Measurements from ENCODE around the gene TMOD2. TPM values are rescaled to one million over a fixed set of nuclear protein-coding genes. Genes with fewer than 3 reads are reported as not detected.

The TMOD2 gene
- total and polyA plus RNA-seq, 11 donors, result 1.3 to 10.9 (median 6.1) TPM

DNA sequence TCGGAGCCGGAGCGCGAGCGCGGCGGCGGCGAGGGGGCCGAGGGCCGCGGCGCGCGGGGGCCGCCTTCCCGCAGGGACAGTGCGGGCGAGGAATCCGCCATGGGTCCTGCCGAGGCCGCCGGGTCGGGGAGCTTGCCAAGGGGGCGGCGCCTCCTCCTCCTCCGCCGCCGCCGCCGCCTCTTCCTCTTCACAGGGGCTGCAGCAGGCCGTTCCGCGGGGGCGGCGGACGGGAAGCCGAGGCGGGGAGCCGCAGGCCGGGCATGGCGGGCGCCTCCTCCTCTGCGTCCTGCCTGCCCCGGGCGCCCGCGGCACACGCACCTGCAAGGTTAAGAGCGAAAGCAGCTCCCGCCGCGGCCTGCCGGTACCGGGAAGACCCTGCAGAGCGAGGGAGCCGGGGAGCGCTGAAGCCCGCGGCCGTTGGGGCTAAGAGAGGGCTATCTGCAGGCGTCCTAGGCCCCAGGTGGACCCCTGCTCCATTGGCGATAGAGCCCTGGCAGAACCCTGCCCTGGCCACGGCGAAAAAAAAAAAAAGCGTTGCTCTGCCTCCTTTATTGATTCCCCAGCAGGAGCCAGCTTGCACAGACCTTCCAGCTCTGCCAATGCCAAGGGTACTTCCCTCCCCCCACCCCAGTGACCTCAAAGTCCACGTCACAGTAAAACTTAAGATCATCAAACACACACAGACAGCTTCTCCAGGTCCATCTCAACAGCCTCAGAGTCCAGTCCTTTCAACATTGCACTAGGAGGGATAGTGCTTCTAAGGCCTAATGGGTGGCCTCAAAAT is 13.7 kb upstream of the TMOD2 start, which contains the start of gene LYSMD2:
LYSMD2 (minus strand) TSS at position 134 of the 784 bp plus-strand sequence; CDS start at position 101, 33 bp downstream.
- WGBS, 4 donors, result 1 to 2% (median 1%) methylated on average over 12 to 67 of the region's 67 CpGs
- Histone ChIP-seq H3K27ac (peak within 1 kb of the TSS; percentile 65 to 92 (median 86)), H3K4me3 (peak within 1 kb of the TSS; percentile 62 to 93 (median 76)), H3K4me1 (peaks cover 0 to 48% (median 19%) of the 10 kb centered on the region in 12 donors), H3K27me3 (no peaks in the 10 kb centered on the region), H3K36me3 (no peaks in the 10 kb centered on the region), H3K9me3 (no peaks in the 10 kb centered on the region)
- intact Hi-C loops (cut with DNase I), result no loop called here
- ATAC-seq (peak; percentile 41 to 96 (median 96)), DNase-seq (peak; percentile 88 to 92 (median 90))
- no peak for TF ChIP-seq POLR2A (IDR thresholded peaks at IDR 0.05)
- TF ChIP-seq, protein P1, sequence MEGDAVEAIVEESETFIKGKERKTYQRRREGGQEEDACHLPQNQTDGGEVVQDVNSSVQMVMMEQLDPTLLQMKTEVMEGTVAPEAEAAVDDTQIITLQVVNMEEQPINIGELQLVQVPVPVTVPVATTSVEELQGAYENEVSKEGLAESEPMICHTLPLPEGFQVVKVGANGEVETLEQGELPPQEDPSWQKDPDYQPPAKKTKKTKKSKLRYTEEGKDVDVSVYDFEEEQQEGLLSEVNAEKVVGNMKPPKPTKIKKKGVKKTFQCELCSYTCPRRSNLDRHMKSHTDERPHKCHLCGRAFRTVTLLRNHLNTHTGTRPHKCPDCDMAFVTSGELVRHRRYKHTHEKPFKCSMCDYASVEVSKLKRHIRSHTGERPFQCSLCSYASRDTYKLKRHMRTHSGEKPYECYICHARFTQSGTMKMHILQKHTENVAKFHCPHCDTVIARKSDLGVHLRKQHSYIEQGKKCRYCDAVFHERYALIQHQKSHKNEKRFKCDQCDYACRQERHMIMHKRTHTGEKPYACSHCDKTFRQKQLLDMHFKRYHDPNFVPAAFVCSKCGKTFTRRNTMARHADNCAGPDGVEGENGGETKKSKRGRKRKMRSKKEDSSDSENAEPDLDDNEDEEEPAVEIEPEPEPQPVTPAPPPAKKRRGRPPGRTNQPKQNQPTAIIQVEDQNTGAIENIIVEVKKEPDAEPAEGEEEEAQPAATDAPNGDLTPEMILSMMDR (IDR thresholded peaks at IDR 0.05), result no peak

DNA sequence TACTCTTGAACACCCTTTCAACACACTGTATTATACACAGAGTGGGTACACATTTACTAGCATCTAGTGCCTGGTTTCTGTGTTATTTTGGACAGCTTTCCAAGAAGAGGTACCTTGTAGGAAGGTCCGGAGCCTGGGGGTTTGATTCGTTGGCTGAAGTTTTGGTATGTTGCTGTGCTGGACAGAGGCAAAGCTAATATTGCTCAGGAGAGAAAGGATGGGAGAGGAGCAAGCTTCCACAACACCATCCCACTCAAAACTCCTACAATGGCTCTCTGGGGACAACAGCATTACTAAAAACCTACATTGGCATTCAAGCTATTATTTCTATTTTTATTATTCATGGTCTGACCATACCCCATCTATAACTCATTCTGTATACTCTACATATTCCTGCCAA is 12.8 kb upstream of the TMOD2 start:
- Histone ChIP-seq H3K36me3 (no peaks in the 10 kb centered on the region), H3K9me3 (no peaks in the 10 kb centered on the region), H3K4me1 (peaks cover 0 to 40% (median 17%) of the 10 kb centered on the region in 12 donors), H3K4me3 (peak overlapping the region in 2 of 12 donors; percentile 74 to 83), H3K27ac (peak overlapping the region in 6 of 12 donors; percentile 78 to 91 (median 88)), H3K27me3 (no peaks in the 10 kb centered on the region)
- TF ChIP-seq, protein P1 (IDR thresholded peaks at IDR 0.05), result no peak
- no peak for TF ChIP-seq POLR2A (IDR thresholded peaks at IDR 0.05)
- intact Hi-C loops (cut with DNase I), result no loop called here
- no peak for ATAC-seq
- DNase-seq, result no peak
- 37 to 43% (median 41%) methylated on average over 2 of the region's 2 CpGs for WGBS, 4 donors

DNA sequence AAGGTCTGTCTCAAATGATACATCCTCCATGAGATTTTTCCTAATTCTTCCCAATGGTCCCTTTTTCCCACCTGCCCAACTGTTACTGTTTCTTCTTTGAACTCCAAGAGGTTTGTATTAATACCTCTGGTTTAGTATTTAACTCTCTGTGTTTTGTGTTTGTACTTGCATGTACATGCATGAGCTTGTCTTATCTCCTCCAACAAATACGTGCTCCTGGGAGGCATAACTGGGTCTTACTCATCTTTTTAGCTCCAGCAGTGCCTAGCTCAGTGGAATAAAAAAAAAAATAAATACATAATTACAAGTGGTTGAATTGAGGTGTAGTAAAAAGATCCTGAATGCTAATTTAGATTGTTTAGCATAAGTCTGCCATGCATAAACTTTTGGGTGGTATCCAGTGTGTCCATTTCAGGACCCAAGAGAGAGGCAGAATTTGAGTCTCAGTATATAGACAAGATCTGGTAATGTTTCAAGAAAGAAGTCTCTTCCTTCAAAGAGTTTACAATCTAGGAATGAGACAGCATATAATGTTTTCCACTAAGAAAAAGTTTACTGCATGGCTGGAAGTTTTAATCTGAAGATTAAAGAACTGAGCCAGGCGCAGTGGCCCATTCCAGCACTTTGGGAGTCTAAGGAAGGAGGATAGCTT is 12.2 kb upstream of the TMOD2 start:
- Histone ChIP-seq H3K27ac (peak overlapping the region in 1 of 12 donors; percentile 86), H3K9me3 (no peaks in the 10 kb centered on the region), H3K4me3 (no peak overlapping the region), H3K4me1 (peaks cover 0 to 34% (median 16%) of the 10 kb centered on the region in 12 donors), H3K27me3 (no peaks in the 10 kb centered on the region), H3K36me3 (no peaks in the 10 kb centered on the region)
- intact Hi-C loops (cut with DNase I), result no loop called here
- no peak for DNase-seq
- TF ChIP-seq, protein P1 (IDR thresholded peaks at IDR 0.05), result no peak
- 91 to 97% (median 93%) methylated on average over 2 of the region's 2 CpGs for WGBS, 4 donors
- no peak for ATAC-seq

DNA sequence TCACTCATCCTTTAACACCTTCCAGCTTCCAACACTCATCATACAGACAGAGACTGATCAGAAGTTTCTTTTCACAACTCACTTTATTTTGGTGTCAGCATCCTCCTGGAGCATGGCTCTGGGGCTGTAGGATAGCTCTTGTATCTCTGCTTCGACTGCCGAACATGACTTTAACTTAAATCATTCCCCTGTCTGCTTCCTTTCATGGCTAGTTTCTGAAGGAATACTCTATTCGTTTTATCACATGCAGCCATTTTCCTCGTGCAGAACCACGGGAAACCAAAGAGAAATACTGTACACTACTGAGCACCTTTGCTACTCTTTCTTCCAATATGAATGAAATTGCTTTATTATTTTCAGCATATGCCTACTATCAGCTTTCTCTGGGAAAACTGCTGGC is 2.1 kb upstream of the TMOD2 start:
- Histone ChIP-seq H3K27ac (no peak overlapping the region), H3K9me3 (no peaks in the 10 kb centered on the region), H3K4me3 (no peak overlapping the region), H3K4me1 (peaks cover 0 to 24% (median 11%) of the 10 kb centered on the region in 12 donors), H3K36me3 (no peaks in the 10 kb centered on the region), H3K27me3 (peaks cover 0 to 5% (median 0%) of the 10 kb centered on the region in 9 donors)
- ATAC-seq, result no peak
- TF ChIP-seq, protein P1 (IDR thresholded peaks at IDR 0.05), result no peak
- TF ChIP-seq POLR2A (IDR thresholded peaks at IDR 0.05), result no peak
- WGBS, 4 donors, result 71 to 75% (median 73%) methylated on average over 5 of the region's 5 CpGs
- no peak for DNase-seq
- intact Hi-C loops (cut with DNase I), result no loop called here

All from heart left ventricle (tissue), 16 donors.